Cortex of kidney (tissue), 1 donor: ENCODE data around the gene GNG3.
A peak's percentile ranks its signal among the peaks of the same experiment; 100 is the strongest.
"Not testable (repeated sequence)": the region's sequence is repeated elsewhere in the genome, so short reads cannot be mapped to it uniquely, and the experiment has no call there.

Experiments used
- DNase-seq: peaks from one replicate; lab custom pipeline; 2025; lab: John Stamatoyannopoulos, UW

GNG3 gene

GRCh38 chr11:62716816-62717215 lies 9.3 kb downstream of the GNG3 start:
- DNase-seq, result no peak

GRCh38 chr11:62719302-62719978 lies 12.0 kb downstream of the GNG3 start:
- no peak for DNase-seq

- no peak for DNase-seq
Measured at GRCh38 chr11:62721994-62722393, 14.5 kb downstream of the GNG3 start.

DNA sequence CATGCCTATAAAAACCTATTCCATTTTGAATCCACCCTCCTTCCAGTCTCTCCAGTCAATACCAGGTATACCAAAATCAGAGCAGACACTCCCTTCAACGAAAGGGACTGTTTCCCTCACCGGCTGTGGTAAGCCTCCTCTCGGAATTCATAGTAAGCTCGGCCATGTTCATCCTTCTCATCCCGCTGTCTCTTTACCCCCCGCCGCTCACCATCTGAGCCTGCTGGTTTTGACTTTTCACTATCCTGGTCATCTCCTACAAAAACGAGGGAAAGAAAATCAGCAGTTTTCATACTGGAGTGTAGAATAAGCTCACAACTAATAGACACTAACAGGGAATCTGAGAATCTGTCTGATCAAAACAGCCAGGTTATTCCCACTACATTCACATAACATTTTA lies 16.7 kb downstream of the GNG3 start:
- DNase-seq, result no peak

DNA sequence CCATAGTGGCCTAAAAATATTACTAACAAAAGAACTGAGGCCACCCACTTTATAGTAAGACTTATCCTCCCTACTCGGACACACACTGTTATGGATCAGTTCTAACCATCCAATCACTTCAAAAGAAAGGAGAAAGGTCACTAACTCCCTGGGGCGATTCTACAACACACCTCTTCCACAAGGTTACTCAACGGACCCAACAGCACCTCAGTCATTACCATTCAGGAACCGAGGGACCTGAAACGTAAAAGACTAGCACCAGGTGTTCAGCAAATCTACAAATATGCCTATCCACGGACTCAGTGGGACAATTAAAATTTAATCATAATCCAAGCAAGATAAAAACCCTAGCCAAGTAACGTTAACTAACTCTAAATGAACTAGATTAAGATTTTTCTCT lies 18.2 kb downstream of the GNG3 start:
- no peak for DNase-seq

DNA sequence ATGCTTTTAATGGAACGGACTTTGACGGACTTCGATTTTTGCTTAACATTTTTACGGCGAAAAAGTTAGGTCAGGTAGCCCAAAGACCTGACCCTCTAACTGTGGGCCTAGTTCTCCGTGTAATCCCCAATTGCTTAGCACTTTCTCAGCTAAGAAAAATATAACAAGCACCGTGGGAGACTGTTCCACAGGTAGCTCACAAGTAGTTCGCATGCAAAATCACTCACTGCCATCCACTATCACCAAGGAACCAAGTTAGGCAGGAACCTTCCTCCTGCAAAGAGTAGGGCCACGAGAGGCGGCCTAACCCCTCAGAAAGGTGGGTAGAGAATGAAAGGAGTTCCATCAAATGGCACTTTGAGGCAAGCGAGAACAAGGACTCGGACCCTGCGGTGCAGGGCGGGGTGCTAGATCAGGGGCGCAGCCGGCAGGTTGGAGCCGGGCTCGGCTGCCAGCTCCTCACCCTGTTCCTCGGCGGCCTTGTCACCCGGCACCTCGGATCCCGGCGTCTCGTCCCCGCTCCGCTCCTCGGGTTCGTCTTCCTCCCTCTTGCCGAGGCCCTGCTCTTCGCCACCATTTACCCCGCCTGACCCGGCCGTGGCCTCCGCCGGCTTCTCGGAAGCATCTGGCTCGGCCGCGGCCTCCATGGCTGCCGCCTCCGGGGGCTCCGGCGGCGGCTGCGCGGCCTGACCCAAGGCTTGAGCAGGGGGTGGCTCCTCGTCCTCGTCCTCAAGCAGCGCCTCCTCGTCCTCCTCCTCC lies 18.9 kb downstream of the GNG3 start:
- DNase-seq, result no peak

GRCh38 chr11:62726915-62727164 lies 19.4 kb downstream of the GNG3 start:
- no peak for DNase-seq

GRCh38 chr11:62727165-62727871 lies 19.8 kb downstream of the GNG3 start, which contains the start of gene HNRNPUL2:
TSS of gene HNRNPUL2 (minus strand) at chr11:62727457. CDS start at chr11:62727156, 301 bp downstream.
- peak; percentile 96 for DNase-seq

DNA sequence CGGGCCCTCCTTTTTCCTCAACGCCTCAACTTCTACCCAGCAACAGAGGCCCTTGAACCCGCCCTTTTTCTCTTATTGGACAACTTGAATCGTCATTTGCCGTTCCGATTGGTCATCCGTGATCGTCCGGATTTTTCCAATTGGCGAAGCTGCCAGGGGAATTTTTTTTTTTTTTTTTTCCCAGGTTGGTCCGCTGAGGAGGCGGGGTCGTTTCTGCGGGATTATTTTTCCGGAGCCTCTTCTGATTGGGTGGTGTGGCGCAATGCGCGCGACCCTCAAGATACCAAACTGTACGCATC lies 20.3 kb downstream of the GNG3 start:
- DNase-seq, result no peak

DNA sequence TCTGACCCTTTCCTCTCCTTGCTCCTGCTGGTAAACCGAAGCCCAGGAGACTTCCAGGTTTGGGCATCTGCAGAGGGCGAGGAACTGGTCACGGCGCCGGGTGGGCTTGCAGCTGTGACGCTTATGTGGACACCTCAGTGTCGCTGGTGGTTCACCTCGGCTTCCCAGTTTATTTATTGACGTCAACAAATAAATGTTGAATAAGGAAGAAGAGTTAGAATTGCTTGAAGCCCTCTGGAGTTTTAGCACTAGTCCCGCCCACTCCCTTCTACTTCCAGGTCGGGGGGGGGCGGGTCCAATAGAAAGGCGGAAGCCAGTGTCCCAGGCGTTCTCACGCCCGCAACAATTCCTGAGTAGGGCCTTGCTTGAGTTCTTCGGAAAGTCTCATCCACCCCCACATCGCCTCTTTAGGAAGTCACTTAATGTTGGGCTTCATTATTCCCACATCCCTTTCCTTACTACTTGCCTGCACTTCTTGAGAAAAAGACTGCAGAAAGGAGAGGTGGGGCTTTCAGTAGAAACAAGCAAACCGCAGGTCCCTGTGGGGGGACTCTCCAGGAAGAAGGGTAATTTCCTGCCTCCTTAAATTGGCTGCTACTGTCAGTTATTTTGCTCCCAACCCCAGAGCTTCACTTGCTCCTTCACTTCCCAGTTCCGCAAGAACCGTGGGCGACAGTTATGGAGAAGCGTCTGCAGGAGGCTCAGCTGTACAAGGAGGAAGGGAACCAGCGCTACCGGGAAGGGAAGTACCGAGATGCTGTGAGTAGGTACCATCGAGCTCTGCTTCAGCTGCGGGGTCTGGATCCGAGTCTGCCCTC lies 20.9 kb downstream of the GNG3 start, which contains the start of gene TTC9C:
Gene TTC9C (plus strand): TSS at position 316 of the 818 bp plus-strand sequence. CDS start 363 bp downstream, at position 679.
- DNase-seq, result no peak

DNA sequence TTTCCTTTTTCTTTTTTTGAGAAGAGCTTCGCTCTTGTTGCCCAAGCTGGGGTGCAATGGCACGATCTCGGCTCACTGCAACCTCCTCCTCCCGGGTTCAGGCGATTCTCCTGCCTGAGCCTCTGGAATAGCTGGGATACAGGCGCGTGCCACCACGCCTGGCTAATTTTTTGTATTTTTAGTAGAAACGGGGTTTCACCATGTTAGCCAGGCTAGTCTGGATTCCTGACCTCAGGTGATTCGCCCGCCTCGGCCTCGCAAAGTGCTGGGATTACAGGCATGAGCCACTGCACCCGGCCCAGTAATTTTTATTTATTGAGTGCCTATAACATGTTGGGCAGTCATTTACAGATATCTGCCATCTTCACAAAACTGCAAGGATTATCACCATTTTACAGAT lies 22.6 kb downstream of the GNG3 start:
- DNase-seq, result not testable (repeated sequence)

- DNase-seq, result no peak
Measured at GRCh38 chr11:62732830-62733229, 25.4 kb downstream of the GNG3 start.

DNA sequence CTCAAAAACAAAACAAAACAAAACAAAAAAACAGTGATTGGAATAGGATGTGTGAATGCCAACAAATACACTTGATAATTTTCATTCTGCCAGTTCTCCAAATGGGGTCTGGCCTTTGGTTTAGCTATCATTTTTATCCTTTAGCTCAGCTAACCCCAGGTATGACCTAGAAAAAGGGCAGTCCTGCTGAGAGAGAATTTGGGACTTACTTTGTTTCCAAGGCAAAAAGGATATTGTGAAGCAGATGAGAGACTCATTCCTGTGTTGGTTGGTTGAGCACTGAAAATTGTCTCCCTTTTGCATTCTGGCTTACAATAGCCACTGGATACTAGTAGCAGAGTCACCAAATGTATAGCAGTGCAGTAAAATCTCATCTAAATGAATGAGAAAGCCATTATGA lies 29.7 kb downstream of the GNG3 start:
- no peak for DNase-seq

- no peak for DNase-seq
Measured at GRCh38 chr11:62747475-62748160, 40.1 kb downstream of the GNG3 start.

- not testable (repeated sequence) for DNase-seq
Measured at GRCh38 chr11:62749931-62750330, 42.5 kb downstream of the GNG3 start.

DNA sequence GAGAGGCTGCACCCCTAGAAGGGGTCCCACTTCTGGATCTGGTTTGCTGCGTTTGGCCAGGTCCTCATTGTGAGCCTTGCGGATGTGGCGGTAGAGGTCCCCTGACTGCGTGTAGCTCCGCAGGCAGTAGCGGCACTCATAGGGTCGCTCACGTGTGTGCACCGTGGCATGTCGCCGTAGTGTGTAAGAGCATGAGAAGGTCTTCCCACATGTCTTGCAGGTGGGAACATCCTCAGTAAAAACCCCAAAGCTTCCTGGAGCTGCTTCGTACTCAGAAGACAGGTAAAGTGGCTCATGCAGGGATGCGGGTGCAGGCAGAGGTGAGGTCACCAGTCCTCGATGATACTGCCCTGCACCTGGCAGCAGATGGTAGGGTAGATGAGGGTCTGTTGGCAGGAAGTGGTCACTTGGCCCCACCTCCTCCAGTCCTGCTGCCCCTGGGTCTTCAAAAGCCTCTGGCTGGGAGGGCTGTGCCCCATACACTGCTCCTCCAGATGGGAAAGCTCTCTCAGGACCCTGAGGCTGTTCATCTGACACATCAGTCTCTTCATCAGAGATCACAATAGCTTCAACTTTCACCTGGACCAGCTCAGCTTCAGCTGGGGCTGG lies 44.8 kb downstream of the GNG3 start:
- no peak for DNase-seq

- no peak for DNase-seq
Measured at GRCh38 chr11:62752994-62753735, 45.7 kb downstream of the GNG3 start.

DNA sequence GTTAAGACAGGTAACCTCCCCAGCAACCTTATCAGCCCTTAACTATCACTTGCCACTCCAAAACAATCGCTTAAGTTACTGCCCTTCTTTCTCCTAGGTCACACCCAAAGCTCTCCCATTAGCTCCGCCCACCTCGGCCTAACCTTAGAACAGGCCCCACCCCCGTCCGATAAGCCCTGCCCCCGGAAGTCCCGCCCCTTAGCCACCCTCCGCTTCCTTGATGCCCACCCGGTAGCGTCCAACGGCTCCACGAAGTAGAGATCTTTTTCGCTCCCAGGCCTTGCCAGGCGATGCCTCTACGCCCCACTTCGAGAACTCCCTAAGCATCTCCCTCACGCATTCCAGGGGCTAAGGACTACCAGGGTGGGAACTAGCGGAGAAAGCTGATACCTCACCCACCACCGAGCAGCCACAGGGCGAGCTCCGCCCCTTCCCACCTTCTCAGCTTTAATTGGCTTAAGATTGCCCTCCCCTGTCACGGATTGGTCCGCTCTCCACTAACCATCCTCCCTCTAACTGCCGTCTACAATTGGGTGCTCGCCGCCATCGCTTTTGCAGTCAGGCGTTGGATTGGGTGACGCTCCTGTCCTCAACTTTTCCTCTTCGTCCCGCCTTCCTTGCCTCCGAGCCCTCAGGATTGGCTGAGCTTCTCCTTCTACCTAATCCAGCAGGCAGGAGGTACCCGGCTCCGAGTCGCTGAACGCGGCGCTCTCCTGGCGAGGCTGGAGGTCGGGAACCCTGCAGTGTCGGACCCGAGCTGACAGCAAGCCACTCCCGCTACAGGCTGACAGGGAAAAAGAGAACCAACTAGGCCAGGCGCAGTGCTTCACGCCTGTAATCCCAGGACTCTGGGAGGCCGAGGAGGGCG lies 46.5 kb downstream of the GNG3 start, which contains the start of gene ZBTB3:
Gene ZBTB3 (minus strand): TSS at position 425 of the 868 bp plus-strand sequence. CDS start 496 bp downstream, outside the sequence.
- no peak for DNase-seq

- no peak for DNase-seq
Measured at GRCh38 chr11:62755086-62755615, 47.7 kb downstream of the GNG3 start.
